Upper lobe of right lung (tissue), 1 donor: ENCODE data around the gene ITGA2. TPM values are rescaled to one million over a fixed set of nuclear protein-coding genes. Genes with fewer than 3 reads are reported as not detected.

Source experiments
- ATAC-seq: fragments of 200-7000 bp; cut with Tn5 transposase; one replicate; pipeline ENCODE4 v1.9.1; 2020; ENCODE audit warnings: mild to moderate bottlenecking, moderate library complexity
- DNase-seq: peaks from one replicate; pipeline ENCODE4 v3.0.0-alpha.2; 2020
- H3K27ac ChIP-seq: fragments of 200-600 bp; one replicate; pipeline ENCODE4 v1.8.0; 2022
- H3K27me3 ChIP-seq: fragments of 200-600 bp; one replicate; pipeline ENCODE4 v1.8.0; 2022; ENCODE audit warnings: mild to moderate bottlenecking
- H3K36me3 ChIP-seq: fragments of 200-600 bp; one replicate; pipeline ENCODE4 v1.8.0; 2022
- H3K4me1 ChIP-seq: fragments of 200-600 bp; one replicate; pipeline ENCODE4 v1.8.0; 2022
- H3K4me3 ChIP-seq: fragments of 200-600 bp; one replicate; pipeline ENCODE4 v1.8.0; 2022; ENCODE audit warnings: mild to moderate bottlenecking
- H3K9me3 ChIP-seq: fragments of 200-600 bp; one replicate; pipeline ENCODE4 v1.8.0; 2022
- intact Hi-C: fragments of 100-400 bp; cut with DNase I; formaldehyde crosslinking; loops from one replicate; pipeline ENCODE4 v1.11.0; 2022
- total RNA-seq: library from RNA; stranded (reverse); fragmentation: NEBNext Ultra II Directional; extraction: Animal tissue kit (Norgen Biotek cat#: 25700); gene quantifications from one replicate; pipeline ENCODE4 v1.2.1, GENCODE V29; 2021
- TF ChIP-seq, protein P1 (sequence below): fragments of 200-600 bp; IDR thresholded peaks from one replicate; pipeline ENCODE4 v1.8.0; 2022; ENCODE audit warnings: antibody characterized with exemption
- donor health status: DM: no; HTN: yes; CAD: no; lungs with severe emphysema.

Gene ITGA2
- total RNA-seq, 1 donor from 2014 or later, result 17.7 TPM

DNA sequence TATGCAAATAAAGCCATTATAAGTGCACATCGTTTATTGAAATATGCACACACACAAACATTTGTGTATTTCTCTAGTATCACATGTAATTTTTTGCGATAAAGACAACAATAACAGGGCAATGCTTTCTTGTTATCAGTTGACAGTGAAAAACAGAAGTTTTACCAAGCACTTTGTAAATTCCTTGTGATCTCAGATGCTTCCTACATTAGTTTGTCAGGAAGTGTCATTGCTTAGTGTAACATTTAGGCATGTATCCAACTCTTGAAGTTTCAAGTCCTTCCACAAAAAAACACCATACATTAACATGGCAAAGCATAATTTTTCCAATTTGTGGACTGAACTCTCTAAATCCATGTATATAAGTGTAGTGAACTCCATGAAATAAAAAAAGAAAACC is 74.0 kb downstream of the ITGA2 start:
- H3K27ac ChIP-seq, result no peak overlapping the region
- no peaks in the 10 kb centered on the region for H3K9me3 ChIP-seq
- no peaks in the 10 kb centered on the region for H3K27me3 ChIP-seq
- H3K36me3 ChIP-seq, result peaks cover 25% of the 10 kb centered on the region
- TF ChIP-seq, protein P1, sequence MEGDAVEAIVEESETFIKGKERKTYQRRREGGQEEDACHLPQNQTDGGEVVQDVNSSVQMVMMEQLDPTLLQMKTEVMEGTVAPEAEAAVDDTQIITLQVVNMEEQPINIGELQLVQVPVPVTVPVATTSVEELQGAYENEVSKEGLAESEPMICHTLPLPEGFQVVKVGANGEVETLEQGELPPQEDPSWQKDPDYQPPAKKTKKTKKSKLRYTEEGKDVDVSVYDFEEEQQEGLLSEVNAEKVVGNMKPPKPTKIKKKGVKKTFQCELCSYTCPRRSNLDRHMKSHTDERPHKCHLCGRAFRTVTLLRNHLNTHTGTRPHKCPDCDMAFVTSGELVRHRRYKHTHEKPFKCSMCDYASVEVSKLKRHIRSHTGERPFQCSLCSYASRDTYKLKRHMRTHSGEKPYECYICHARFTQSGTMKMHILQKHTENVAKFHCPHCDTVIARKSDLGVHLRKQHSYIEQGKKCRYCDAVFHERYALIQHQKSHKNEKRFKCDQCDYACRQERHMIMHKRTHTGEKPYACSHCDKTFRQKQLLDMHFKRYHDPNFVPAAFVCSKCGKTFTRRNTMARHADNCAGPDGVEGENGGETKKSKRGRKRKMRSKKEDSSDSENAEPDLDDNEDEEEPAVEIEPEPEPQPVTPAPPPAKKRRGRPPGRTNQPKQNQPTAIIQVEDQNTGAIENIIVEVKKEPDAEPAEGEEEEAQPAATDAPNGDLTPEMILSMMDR, result no peak
- no peak overlapping the region for H3K4me3 ChIP-seq
- ATAC-seq (no peak), DNase-seq (no peak)
- intact Hi-C loops, result no loop called here
- H3K4me1 ChIP-seq, result no peaks in the 10 kb centered on the region

- no peak overlapping the region for H3K27ac ChIP-seq
- H3K9me3 ChIP-seq, result no peaks in the 10 kb centered on the region
- intact Hi-C loops, result no loop called here
- ATAC-seq (no peak), DNase-seq (no peak)
- H3K27me3 ChIP-seq, result no peaks in the 10 kb centered on the region
- no peaks in the 10 kb centered on the region for H3K4me1 ChIP-seq
- TF ChIP-seq, protein P1, result no peak
- H3K4me3 ChIP-seq, result no peak overlapping the region
- peaks cover 22% of the 10 kb centered on the region for H3K36me3 ChIP-seq
Observed at GRCh38 chr5:53063791-53064190, 74.6 kb downstream of the ITGA2 start.

- TF ChIP-seq, protein P1, result no peak
- no peak for DNase-seq
- no peak for ATAC-seq
- intact Hi-C loops, result no loop called here
- H3K4me3 ChIP-seq, result no peak overlapping the region
- peaks cover 22% of the 10 kb centered on the region for H3K36me3 ChIP-seq
- H3K9me3 ChIP-seq, result no peaks in the 10 kb centered on the region
- no peak overlapping the region for H3K27ac ChIP-seq
- H3K27me3 ChIP-seq, result no peaks in the 10 kb centered on the region
- no peaks in the 10 kb centered on the region for H3K4me1 ChIP-seq
Observed at GRCh38 chr5:53066088-53066487, 76.9 kb downstream of the ITGA2 start.

- TF ChIP-seq, protein P1, result no peak
- intact Hi-C loops, result no loop called here
- Histone ChIP-seq H3K9me3 (no peaks in the 10 kb centered on the region), H3K36me3 (peaks cover 28% of the 10 kb centered on the region), H3K27ac (no peak overlapping the region), H3K4me3 (no peak overlapping the region), H3K4me1 (no peaks in the 10 kb centered on the region), H3K27me3 (no peaks in the 10 kb centered on the region)
- ATAC-seq (no peak), DNase-seq (no peak)
Observed at GRCh38 chr5:53067641-53068040, 78.5 kb downstream of the ITGA2 start.

GRCh38 chr5:53068291-53068836 is 79.2 kb downstream of the ITGA2 start:
- TF ChIP-seq, protein P1, result no peak
- DNase-seq (no peak), ATAC-seq (no peak)
- no peak overlapping the region for H3K27ac ChIP-seq
- H3K9me3 ChIP-seq, result no peaks in the 10 kb centered on the region
- intact Hi-C loops, result no loop called here
- no peaks in the 10 kb centered on the region for H3K27me3 ChIP-seq
- peaks cover 33% of the 10 kb centered on the region for H3K36me3 ChIP-seq
- H3K4me1 ChIP-seq, result no peaks in the 10 kb centered on the region
- no peak overlapping the region for H3K4me3 ChIP-seq

DNA sequence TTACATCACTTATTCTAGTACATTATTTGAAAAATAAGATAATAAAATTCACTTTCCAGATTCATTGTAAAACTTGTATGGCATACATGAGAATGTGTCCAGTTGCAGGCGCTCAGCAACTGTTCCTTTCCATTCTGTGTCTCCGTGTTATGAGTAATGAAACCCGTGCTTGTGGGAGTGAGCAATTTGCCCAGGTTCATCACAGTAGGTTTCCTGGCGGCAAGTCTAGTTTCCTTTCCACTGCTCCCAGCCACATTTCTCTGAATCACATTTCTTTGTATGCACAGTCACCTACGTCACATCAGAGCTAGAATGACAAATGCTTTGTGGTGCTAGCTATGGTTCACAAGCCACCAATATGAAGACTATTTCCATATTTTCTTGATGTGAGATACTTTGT is 80.5 kb downstream of the ITGA2 start:
- ATAC-seq (no peak), DNase-seq (no peak)
- no peaks in the 10 kb centered on the region for H3K27me3 ChIP-seq
- intact Hi-C loops, result no loop called here
- H3K9me3 ChIP-seq, result no peaks in the 10 kb centered on the region
- H3K4me3 ChIP-seq, result no peak overlapping the region
- H3K27ac ChIP-seq, result no peak overlapping the region
- H3K36me3 ChIP-seq, result peaks cover 40% of the 10 kb centered on the region
- TF ChIP-seq, protein P1, result no peak
- no peaks in the 10 kb centered on the region for H3K4me1 ChIP-seq
